HepG2 (cell line): ENCODE results near the gene GNA12. TPM values are rescaled to one million over a fixed set of nuclear protein-coding genes. Genes with fewer than 3 reads are reported as not detected.

Experiments
- ARHGAP35 ChIP-seq: sonication (generic); formaldehyde crosslinking; IDR thresholded peaks from 2 replicates; pipeline ENCODE4 v1.9.0; 2022; ENCODE audit warnings: mild to moderate bottlenecking, inconsistent platforms, moderate library complexity, missing genetic modification reagents, borderline replicate concordance
- DBP ChIP-seq: sonication (generic); formaldehyde crosslinking; IDR thresholded peaks from 2 replicates; pipeline ENCODE4 v1.4.0; 2020; ENCODE audit warnings: missing genetic modification reagents; ENCODE audit errors: not compliant biosample characterization
- DNMT3B ChIP-seq: conservative IDR thresholded peaks from 2 replicates; pipeline ENCODE4 v1.6.1; 2016; ENCODE audit warnings: missing biosample characterization, control low read depth
- HIC2 ChIP-seq: sonication (generic); formaldehyde crosslinking; IDR thresholded peaks from 2 replicates; pipeline ENCODE4 v1.9.0; 2022; ENCODE audit warnings: low read depth, missing genetic modification reagents
- HMG20A ChIP-seq: IDR thresholded peaks from 2 replicates; pipeline ENCODE4 v1.6.1; 2016; ENCODE audit warnings: borderline replicate concordance
- HMG20B ChIP-seq: conservative IDR thresholded peaks from 2 replicates; pipeline ENCODE4 v1.6.1; 2016; ENCODE audit warnings: missing genetic modification reagents, missing compliant biosample characterization
- IKZF4 ChIP-seq: sonication (generic); formaldehyde crosslinking; IDR thresholded peaks from 2 replicates; pipeline ENCODE4 v1.5.1; 2020; ENCODE audit warnings: borderline replicate concordance, mild to moderate bottlenecking, low read depth, missing genetic modification reagents; ENCODE audit errors: not compliant biosample characterization
- MTA1 ChIP-seq: sonication (generic); formaldehyde crosslinking; IDR thresholded peaks from 2 replicates; pipeline ENCODE4 v1.4.0; 2020; ENCODE audit warnings: missing genetic modification reagents, mild to moderate bottlenecking, borderline replicate concordance
- MYNN ChIP-seq: sonication (generic); formaldehyde crosslinking; IDR thresholded peaks from 2 replicates; pipeline ENCODE4 v1.4.0; 2020; ENCODE audit warnings: mild to moderate bottlenecking, low read depth, missing genetic modification reagents
- NR2F2 ChIP-seq: IDR thresholded peaks from 2 replicates; pipeline ENCODE4 v1.6.1; 2012; ENCODE audit warnings: low read depth, inconsistent platforms, borderline replicate concordance
- POLR2AphosphoS2 ChIP-seq: IDR thresholded peaks from 2 replicates; pipeline ENCODE4 v1.6.1; 2011; ENCODE audit warnings: low read depth, low read length, improper control_type of control experiment
- REST ChIP-seq, 2 experiments: IDR thresholded peaks; 2 replicates each; pipeline ENCODE4 v1.6.1; 2011 to 2012; ENCODE audit warnings: low read length in 2 of 2, borderline replicate concordance in 1 of 2, low read depth in 1 of 2, mild to moderate bottlenecking in 1 of 2, moderate library complexity in 1 of 2
- SNAPC2 ChIP-seq: sonication (generic); formaldehyde crosslinking; IDR thresholded peaks from 2 replicates; pipeline ENCODE4 v1.8.1; 2022; ENCODE audit warnings: mild to moderate bottlenecking, missing genetic modification reagents
- TCF7 ChIP-seq: sonication (generic); IDR thresholded peaks from 2 replicates; pipeline ENCODE4 v1.6.1; 2016; ENCODE audit warnings: antibody characterized with exemption, low read depth
- THAP11 ChIP-seq: IDR thresholded peaks from 2 replicates; pipeline ENCODE4 v1.6.1; 2016; ENCODE audit warnings: missing biosample characterization, missing genetic modification reagents
- ZNF180 ChIP-seq: sonication (generic); formaldehyde crosslinking; IDR thresholded peaks from 2 replicates; pipeline ENCODE4 v1.4.0; 2020; ENCODE audit warnings: low read depth, missing genetic modification reagents, borderline replicate concordance
- ZNF367 ChIP-seq: sonication (generic); formaldehyde crosslinking; IDR thresholded peaks from 2 replicates; pipeline ENCODE4 v1.4.0; 2020; ENCODE audit warnings: missing genetic modification reagents, borderline replicate concordance
- ZNF672 ChIP-seq: sonication (generic); formaldehyde crosslinking; IDR thresholded peaks from 2 replicates; pipeline ENCODE4 v1.8.1; 2022; ENCODE audit warnings: missing genetic modification reagents
- ZNF704 ChIP-seq: sonication (generic); formaldehyde crosslinking; IDR thresholded peaks from 2 replicates; pipeline ENCODE4 v1.8.1; 2023; ENCODE audit warnings: mild to moderate bottlenecking, inconsistent platforms, moderate library complexity, missing genetic modification reagents, borderline replicate concordance
- ZNF83 ChIP-seq: sonication (generic); formaldehyde crosslinking; IDR thresholded peaks from 2 replicates; pipeline ENCODE4 v1.4.0; 2020; ENCODE audit warnings: missing genetic modification reagents, mild to moderate bottlenecking, borderline replicate concordance
- polyA plus RNA-seq, 8 experiments: library from polyadenylated mRNA; depleted of rRNA in 3 of 8; stranded (reverse) in 7 of 8; unstranded in 1 of 8; fragments of >200 nt; fragmentation: Illumina TruSeq in 4 of 8; extraction: Trizol in 4 of 8; gene quantifications; 2 replicates each; pipeline versions ENCODE4 v1.2.1 to v1.2.3, GENCODE V29; 2011 to 2016; ENCODE audit warnings: low read depth in 4 of 8, missing spikeins in 1 of 8, mixed read lengths in 1 of 8; ENCODE audit not compliant: insufficient read depth in 1 of 8
- total RNA-seq, 5 experiments: library from RNA; depleted of rRNA; stranded (reverse); fragments of >200 nt; fragmentation: Illumina TruSeq; extraction: Trizol; gene quantifications; 2 replicates each; pipeline ENCODE4 v1.2.3, GENCODE V29; 2016; ENCODE audit warnings: low read depth in 1 of 5

The GNA12 gene
- total and polyA plus RNA-seq, 2 of the 13 experiments (the other 11 are each of a cell fraction or from before 2014, with no cell fraction given), result 16.2 to 50.9 TPM

GRCh38 chr7:2802504-2803341, 41.4 kb downstream of the GNA12 start (continued):
- 0 out of 2 replicates have a peak, but pooled peaks have one; percentile 53 for TF ChIP-seq ZNF83 (CRISPR knock-in tag)
- no peak for TF ChIP-seq IKZF4 (CRISPR knock-in tag)
- peak; percentile 92 for TF ChIP-seq DNMT3B (CRISPR knock-in tag)
- no peak for TF ChIP-seq ZNF367
- TF ChIP-seq HIC2 (CRISPR knock-in tag), result no peak
- TF ChIP-seq MTA1 (CRISPR knock-in tag), result peak; percentile 51; the same call in 1 of the 2 replicates
- TF ChIP-seq ZNF704 (CRISPR knock-in tag), result no peak
- no peak; the same call in 1 of the 2 replicates for TF ChIP-seq HMG20B (CRISPR knock-in tag)
- TF ChIP-seq DBP (CRISPR knock-in tag), result no peak
- no peak for TF ChIP-seq MYNN
- TF ChIP-seq NR2F2, result peak; percentile 54; the same call in 1 of the 2 replicates
- TF ChIP-seq ARHGAP35 (CRISPR knock-in tag), result no peak
- no peak for TF ChIP-seq ZNF180
- peak in 1 of 2 experiments; percentile 68; a peak in 1 of 4 replicates for TF ChIP-seq REST (IDR thresholded peaks at IDR 0.05; ENCODE audit: borderline replicate concordance in 1 of 2, low read depth in 1 of 2, low read length in 2 of 2)
- TF ChIP-seq THAP11 (CRISPR knock-in tag), result no peak
- no peak for TF ChIP-seq SNAPC2 (CRISPR knock-in tag)
- no peak for TF ChIP-seq ZNF672 (CRISPR knock-in tag)
- peak; percentile 86; the same call in 1 of the 2 replicates for TF ChIP-seq HMG20A (CRISPR knock-in tag)
- TF ChIP-seq TCF7, result peak; percentile 60; the same call in 1 of the 2 replicates
- no peak for TF ChIP-seq POLR2AphosphoS2
